Ishikawa (cell line): Measurements from ENCODE around the gene RAD1.

Source experiments
- EP300 ChIP-seq: IDR thresholded peaks from 2 replicates; pipeline ENCODE4 v1.6.1; 2012; ENCODE audit warnings: borderline replicate concordance
- MAX ChIP-seq: IDR thresholded peaks from 2 replicates; pipeline ENCODE4 v1.6.1; 2012

DNA sequence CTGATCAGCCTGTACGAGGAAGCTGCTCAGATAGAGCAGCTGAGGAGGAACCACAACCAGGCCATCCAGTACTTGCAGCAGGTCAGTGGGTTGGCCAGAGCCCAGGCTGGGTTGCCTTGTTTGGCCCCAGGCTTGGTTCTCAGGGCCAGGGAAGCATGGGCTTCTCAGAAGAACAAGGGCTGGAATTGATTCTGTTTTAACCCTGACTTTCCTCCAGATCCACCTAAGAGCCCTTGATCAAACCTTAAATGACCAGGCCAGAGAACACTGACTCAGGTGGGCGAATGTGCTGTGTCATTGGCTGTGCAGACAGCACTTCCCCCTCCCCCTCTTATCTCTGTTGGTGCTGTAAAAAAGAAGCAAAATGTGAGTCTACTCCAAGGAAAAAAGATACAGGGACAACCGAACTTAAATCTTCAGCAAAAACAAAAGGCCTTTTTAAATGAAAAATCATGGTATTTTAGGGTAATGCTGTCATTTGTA lies 48.3 kb downstream of the RAD1 start:
- TF ChIP-seq EP300 (no peak), MAX (no peak)
